HL-60 (cell line): Measurements from ENCODE around the gene AADAT.

ENCODE experiments used
- CTCF ChIP-seq: IDR thresholded peaks from one replicate; pipeline ENCODE4 v1.5.1; 2011; ENCODE audit warnings: low read length, control low read depth, inconsistent platforms; ENCODE audit not compliant: insufficient read depth
- GABPA ChIP-seq: IDR thresholded peaks from 2 replicates; pipeline ENCODE4 v1.6.1; 2012; ENCODE audit warnings: low read depth
- POLR2AphosphoS5 ChIP-seq: IDR thresholded peaks from 2 replicates; pipeline ENCODE4 v1.6.1; 2012; ENCODE audit warnings: low read depth
- REST ChIP-seq: IDR thresholded peaks from 2 replicates; pipeline ENCODE4 v1.6.1; 2012; ENCODE audit warnings: low read depth; ENCODE audit not compliant: insufficient replicate concordance

- TF ChIP-seq CTCF (no peak), POLR2AphosphoS5 (no peak), GABPA (no peak), REST (no peak)
Observed at GRCh38 chr4:170111085-170111484, 21.3 kb upstream of the AADAT start.
